Cortex of kidney (tissue), 1 donor: ENCODE results near the gene NPY4R.
"Not testable (repeated sequence)": the region's sequence is repeated elsewhere in the genome, so short reads cannot be mapped to it uniquely, and the experiment has no call there.

Source experiments
- DNase-seq: peaks from one replicate; lab custom pipeline; 2025; lab: John Stamatoyannopoulos, UW

NPY4R gene, protein sequence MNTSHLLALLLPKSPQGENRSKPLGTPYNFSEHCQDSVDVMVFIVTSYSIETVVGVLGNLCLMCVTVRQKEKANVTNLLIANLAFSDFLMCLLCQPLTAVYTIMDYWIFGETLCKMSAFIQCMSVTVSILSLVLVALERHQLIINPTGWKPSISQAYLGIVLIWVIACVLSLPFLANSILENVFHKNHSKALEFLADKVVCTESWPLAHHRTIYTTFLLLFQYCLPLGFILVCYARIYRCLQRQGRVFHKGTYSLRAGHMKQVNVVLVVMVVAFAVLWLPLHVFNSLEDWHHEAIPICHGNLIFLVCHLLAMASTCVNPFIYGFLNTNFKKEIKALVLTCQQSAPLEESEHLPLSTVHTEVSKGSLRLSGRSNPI

DNA sequence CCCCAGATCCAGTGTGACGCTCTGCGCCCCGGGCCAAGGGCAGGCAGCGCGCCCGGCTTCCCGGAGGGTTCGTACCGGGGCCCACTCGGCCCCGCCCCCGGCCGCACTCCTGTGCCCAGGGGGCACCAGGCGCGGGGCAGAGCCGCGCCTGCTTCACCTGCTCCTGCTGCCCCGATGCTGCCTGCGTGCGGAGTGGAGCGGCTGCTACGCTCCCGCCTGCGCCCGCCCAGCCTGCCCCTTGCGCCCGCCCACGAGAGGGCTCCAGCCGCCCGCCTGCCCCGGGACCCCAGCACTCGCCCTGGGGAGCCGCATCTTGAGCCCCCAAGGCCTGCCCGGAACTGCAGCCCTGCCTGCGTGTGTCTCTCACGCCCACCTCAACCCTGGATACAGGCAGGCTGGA, at the start of gene NPY4R:
Gene NPY4R, minus strand, starts transcription at position 194 of the 400 bp plus-strand sequence. CDS start 3,323 bp downstream, outside the sequence.
- DNase-seq: not testable (repeated sequence)

DNA sequence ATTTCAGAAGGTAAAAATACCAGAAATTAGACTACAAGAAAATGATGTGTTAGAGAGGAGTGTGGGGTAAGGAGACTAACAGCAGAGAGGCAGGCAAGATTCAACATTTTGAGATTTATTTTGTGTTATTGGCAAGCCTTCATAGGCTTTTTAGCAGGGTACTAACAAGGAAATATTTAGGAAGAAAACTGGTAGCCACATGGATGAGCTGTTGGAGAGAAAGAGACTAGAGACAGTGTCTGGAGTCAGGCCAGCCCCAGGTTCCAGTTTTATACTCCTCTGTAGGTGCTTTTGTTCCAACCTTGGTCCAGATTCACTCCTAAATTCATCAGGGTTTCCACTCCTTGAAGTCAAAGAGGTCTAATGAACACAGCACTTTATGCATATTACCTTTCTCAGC, 49.6 kb upstream of the NPY4R start:
- no peak for DNase-seq

DNA sequence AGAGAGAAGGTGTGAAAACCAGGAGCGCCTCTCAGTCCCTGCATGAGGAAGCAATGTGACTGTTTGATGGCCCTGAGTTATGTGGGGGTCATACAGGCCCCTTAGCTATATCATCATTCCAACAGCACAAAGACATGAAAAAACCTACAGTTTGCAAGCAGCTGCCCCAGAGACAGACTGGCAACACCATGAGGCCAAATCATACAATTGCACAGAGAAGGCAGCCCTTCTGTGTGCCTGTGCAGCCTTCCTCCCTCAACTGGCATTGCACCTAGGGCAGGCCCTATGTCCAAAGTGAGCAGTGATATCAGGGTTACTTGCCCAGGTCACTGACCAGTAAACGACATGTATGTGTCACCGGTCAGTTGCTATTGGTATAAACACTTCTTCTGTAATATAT, 49.1 kb upstream of the NPY4R start:
- no peak for DNase-seq

DNA sequence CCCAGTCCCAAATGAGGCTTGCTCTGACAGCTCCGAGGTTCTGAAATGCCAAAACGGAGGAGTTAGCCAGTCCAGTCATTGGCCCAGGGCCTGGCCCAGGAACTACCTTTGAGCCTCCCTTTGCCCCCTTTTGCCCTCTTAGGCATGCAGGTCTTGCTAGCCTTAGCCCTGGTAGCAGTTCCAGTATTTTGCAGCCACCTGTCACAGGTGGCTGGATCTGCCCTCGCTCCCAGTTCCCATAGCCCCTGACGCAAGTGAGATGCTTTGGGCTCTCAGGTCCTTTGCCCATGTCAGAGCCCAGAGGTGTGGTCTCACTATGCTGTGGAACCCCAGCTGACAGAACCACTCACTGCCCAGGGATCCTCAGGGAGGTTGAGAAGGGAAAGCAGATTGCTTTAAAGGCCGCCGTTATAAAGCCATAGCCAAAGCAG, 48.7 kb upstream of the NPY4R start:
- no peak for DNase-seq

- not testable (repeated sequence) for DNase-seq
Measured at GRCh38 chr10:46513333-46513732, 47.6 kb upstream of the NPY4R start.

GRCh38 chr10:46512725-46513124, 47.0 kb upstream of the NPY4R start:
- not testable (repeated sequence) for DNase-seq

DNA sequence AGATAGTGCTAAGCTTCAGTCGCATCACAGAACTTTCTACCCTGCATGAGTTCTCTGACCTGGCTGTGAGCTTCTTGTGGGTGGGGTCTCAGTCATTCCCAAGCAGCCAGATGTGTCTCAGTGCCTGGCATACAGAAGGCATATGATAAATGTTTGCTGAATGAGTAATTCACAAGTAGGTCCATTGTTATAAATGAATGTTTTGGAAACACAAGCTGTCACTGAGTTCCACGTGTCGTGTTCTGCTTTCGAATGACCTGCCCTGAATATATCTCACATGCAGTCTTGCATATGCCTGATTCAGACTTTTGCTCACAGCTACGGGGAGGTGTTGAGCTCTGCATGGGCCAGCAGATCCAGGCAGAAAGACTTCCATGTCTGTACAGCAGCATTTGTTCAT, 46.2 kb upstream of the NPY4R start:
- DNase-seq: not testable (repeated sequence)

- not testable (repeated sequence) for DNase-seq
Measured at GRCh38 chr10:46499990-46500389, 34.2 kb upstream of the NPY4R start.

GRCh38 chr10:46498985-46499703, 33.4 kb upstream of the NPY4R start:
- not testable (repeated sequence) for DNase-seq

GRCh38 chr10:46497878-46498277, 32.1 kb upstream of the NPY4R start:
- not testable (repeated sequence) for DNase-seq

DNA sequence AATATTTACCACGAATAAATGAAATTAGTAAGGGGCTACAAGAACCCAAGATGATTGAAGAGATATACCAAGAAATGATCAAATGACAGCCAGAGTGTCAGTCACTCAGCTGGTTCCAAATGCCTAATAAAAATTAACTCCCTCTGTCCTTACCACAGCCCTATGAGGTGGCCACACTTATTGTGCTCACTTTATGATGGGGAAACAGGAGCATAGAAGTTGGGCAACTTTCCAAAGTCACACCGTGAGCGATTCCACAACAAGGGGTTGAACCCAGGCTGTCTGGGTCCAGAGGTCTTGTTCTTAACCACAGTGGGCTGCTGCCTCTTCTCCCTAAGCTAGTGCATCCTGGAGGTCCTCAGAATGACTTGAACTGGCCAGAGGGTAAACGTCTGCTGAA, 31.6 kb upstream of the NPY4R start:
- not testable (repeated sequence) for DNase-seq

DNA sequence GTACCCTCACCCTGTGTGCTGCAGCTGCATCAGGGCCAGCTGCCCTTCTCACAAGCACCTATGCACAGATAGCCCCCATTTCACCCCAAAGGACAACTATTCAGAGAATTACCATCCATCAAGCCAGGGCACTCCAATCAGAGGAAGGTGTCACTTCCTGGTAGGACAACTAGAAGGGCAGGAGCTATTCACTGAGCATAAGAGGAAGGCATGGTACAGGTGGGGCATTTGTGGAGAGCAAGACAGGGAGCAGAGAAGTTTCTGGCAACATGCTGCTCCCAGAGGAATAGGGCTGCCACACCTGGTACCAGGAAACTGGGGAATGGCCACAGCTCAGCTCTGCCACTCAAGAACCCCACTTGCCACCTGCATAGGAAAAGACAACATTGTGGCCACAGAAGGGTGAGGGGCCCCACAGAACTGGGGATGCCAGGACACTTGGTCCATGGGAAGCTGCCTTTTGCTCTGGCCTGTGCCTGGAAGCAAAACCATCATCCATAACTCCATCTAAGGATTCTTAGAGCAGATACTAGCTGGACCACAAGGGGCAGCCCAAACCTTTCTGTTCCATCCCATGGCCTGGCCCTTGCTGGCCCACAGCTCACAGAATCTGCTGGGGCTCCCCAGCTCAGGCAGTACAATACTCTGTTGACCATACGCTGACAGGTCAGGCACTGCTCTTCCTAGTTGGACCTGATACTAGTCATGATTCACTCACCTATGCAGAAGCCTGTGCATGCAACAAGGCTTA, 25.8 kb upstream of the NPY4R start:
- not testable (repeated sequence) for DNase-seq

DNA sequence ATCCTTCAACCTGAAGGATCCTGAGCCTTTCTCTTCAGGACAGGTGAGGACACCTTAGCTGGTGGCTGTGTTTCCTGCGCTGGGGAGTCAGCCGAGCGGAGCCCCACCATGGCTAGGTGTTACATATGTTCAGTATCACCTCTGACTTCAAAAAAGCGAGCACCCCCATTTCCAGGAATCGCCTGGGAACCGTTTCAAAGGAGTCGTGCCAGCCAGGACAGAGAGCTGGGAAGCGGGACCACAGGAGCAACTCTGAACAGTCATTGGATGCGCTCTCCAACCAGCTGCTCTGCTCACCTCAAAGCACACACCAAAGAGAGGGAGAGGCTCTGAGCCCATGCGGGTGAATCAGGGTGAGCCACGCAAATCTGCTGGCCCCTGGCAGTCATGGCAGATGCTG, 24.5 kb upstream of the NPY4R start:
- DNase-seq: not testable (repeated sequence)

- DNase-seq: not testable (repeated sequence)
Measured at GRCh38 chr10:46486459-46486858, 20.7 kb upstream of the NPY4R start.

- not testable (repeated sequence) for DNase-seq
Measured at GRCh38 chr10:46474746-46475320, 9.1 kb upstream of the NPY4R start.

- DNase-seq: not testable (repeated sequence)
Measured at GRCh38 chr10:46473758-46474157, 8.0 kb upstream of the NPY4R start.

- not testable (repeated sequence) for DNase-seq
Measured at GRCh38 chr10:46470134-46470533, 4.4 kb upstream of the NPY4R start.

GRCh38 chr10:46468119-46468809, 2.5 kb upstream of the NPY4R start:
- DNase-seq: not testable (repeated sequence)

DNA sequence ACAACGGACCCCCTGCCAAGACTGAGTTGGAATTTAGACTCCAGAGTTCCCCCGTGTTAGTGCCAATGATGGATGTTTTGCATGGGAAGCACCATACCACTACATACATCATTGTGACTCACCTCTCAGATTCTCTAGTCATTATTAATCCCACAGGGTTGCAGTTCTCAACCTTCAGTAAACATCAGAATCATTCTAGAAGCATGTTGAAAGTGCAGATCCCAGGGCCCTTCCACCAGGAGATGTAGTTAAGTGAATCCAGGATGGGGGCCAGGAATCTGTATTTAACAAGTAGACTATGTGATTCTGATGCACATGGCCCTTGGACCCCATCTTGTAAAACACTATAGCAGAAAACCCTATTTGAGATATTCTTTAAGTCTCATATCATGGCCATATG, 2.1 kb downstream of the NPY4R start:
- DNase-seq: not testable (repeated sequence)

GRCh38 chr10:46462276-46462675, 3.5 kb downstream of the NPY4R start:
- not testable (repeated sequence) for DNase-seq

GRCh38 chr10:46459579-46459978, 6.2 kb downstream of the NPY4R start:
- not testable (repeated sequence) for DNase-seq
